Panc1 (cell line): ENCODE results near the gene ATOH8. TPM values are rescaled to one million over a fixed set of nuclear protein-coding genes. Genes with fewer than 3 reads are reported as not detected.

ENCODE experiments used
- ATAC-seq: fragments of 200-7000 bp; cut with Tn5 transposase; 2 replicates; pipeline ENCODE4 v1.9.1; 2020; ENCODE audit warnings: mild to moderate bottlenecking, moderate library complexity
- BruUV-seq: library from RNA; stranded (reverse); fragments of 400-500 nt; replicated peaks from 2 replicates; lab custom pipeline; 2021; lab: Mats Ljungman, UMichigan
- CTCF ChIA-PET: fragments of 300-600 bp; sonication (Branson Sonifier 250); formaldehyde crosslinking; loops from one replicate; lab custom pipeline; 2022; ENCODE audit warnings: antibody characterized with exemption; lab: Charles Lee
- POLR2A ChIA-PET: fragments of 300-600 bp; sonication (Branson Sonifier 250); formaldehyde crosslinking; loops from one replicate; lab custom pipeline; 2022; ENCODE audit warnings: antibody characterized with exemption; lab: Charles Lee
- DNase-seq: peaks from one replicate; pipeline ENCODE4 v3.0.0-alpha.2; 2010; ENCODE audit warnings: low read depth, low spot score
- H3K27ac ChIP-seq: 2 replicates; pipeline ENCODE4 v1.5.1; 2011; ENCODE audit warnings: mild to moderate bottlenecking, low read length, inconsistent platforms
- H3K27me3 ChIP-seq: fragments of 200-500 bp; sonication (Bioruptor generic); 2 replicates; pipeline ENCODE4 v1.6.0; 2014; ENCODE audit warnings: low read length, inconsistent platforms; ENCODE audit not compliant: control insufficient read depth, insufficient read depth
- H3K36me3 ChIP-seq: fragments of 200-500 bp; sonication (Bioruptor generic); 2 replicates; pipeline ENCODE4 v1.5.1; 2014; ENCODE audit warnings: inconsistent platforms, mild to moderate bottlenecking, low read length, moderate library complexity; ENCODE audit not compliant: control insufficient read depth, insufficient read depth
- H3K4me1 ChIP-seq: 2 replicates; pipeline ENCODE4 v1.5.1; 2011; ENCODE audit warnings: inconsistent platforms, mild to moderate bottlenecking, low read length, moderate library complexity; ENCODE audit not compliant: control insufficient read depth, insufficient read depth
- H3K4me3 ChIP-seq, 2 experiments: 2 replicates each; pipeline ENCODE4 v1.5.1; 2011 to 2012; ENCODE audit warnings: low read depth in 2 of 2, low read length in 2 of 2, mild to moderate bottlenecking in 2 of 2, inconsistent platforms in 1 of 2, moderate library complexity in 1 of 2
- H3K9me3 ChIP-seq: fragments of 200-500 bp; sonication (Bioruptor generic); 2 replicates; pipeline ENCODE4 v1.5.1; 2014; ENCODE audit warnings: low read depth, mild to moderate bottlenecking, inconsistent platforms, low read length, moderate library complexity; ENCODE audit not compliant: control insufficient read depth, insufficient read depth
- CTCF ChIP-seq: fragments of 450-650 bp; IDR thresholded peaks from 2 replicates; pipeline ENCODE4 v1.5.1; 2017; ENCODE audit warnings: mild to moderate bottlenecking
- POLR2AphosphoS5 ChIP-seq: IDR thresholded peaks from 2 replicates; pipeline ENCODE4 v1.6.1; 2012; ENCODE audit warnings: mild to moderate bottlenecking, low read depth, low read length, moderate library complexity
- REST ChIP-seq, 2 experiments: IDR thresholded peaks; 2 replicates each; pipeline ENCODE4 v1.6.1; 2011 to 2012; ENCODE audit warnings: low read depth in 2 of 2, control low read depth in 1 of 2, low read length in 1 of 2, mild to moderate bottlenecking in 1 of 2, moderate library complexity in 1 of 2; ENCODE audit not compliant: insufficient read depth in 1 of 2
- SIN3A ChIP-seq: IDR thresholded peaks from 2 replicates; pipeline ENCODE4 v1.6.1; 2012; ENCODE audit warnings: low read depth, mild to moderate bottlenecking, low read length, moderate library complexity, borderline replicate concordance; ENCODE audit not compliant: insufficient read depth
- TCF7L2 ChIP-seq: IDR thresholded peaks from 2 replicates; pipeline ENCODE4 v1.6.1; 2011; ENCODE audit warnings: mild to moderate bottlenecking, low read depth, low read length, inconsistent platforms
- in situ Hi-C: cut with HindIII; loops from 2 replicates; pipeline ENCODE4 v1.10.0; 2016; ENCODE audit warnings: low sequenced_read_pairs, low pct_unique_long_range_greater_than_20kb
- intact Hi-C: fragments of 100-400 bp; cut with micrococcal nuclease; formaldehyde crosslinking; loops from one replicate; pipeline ENCODE4 v1.10.0; 2022; ENCODE audit not compliant: unreplicated experiment
- total RNA-seq: library from RNA; stranded (reverse); gene quantifications from one replicate; pipeline ENCODE4 v1.2.1, GENCODE V29; 2021; ENCODE audit not compliant: unreplicated experiment

The ATOH8 gene
- total RNA-seq, 1 experiment from 2014 or later: 3.8 TPM

- in situ Hi-C loops: no loop called here
- no peak for DNase-seq
- intact Hi-C loops: no loop called here
- no peak for ATAC-seq
- TF ChIP-seq CTCF (no peak), REST (IDR thresholded peaks at IDR 0.05; ENCODE audit: insufficient read depth in 1 of 2, low read depth in 2 of 2, low read length in 1 of 2) (no peak), POLR2AphosphoS5 (no peak), TCF7L2 (no peak), SIN3A (no peak)
- CTCF ChIA-PET: interaction anchor here (0.6 kb wide), 1 partner anchor 41 kb away, joined by 6 read pairs; no protein-coding TSS in a partner anchor
- Histone ChIP-seq H3K27me3 (no peaks in the 10 kb centered on the region), H3K4me3 (no peak overlapping the region), H3K4me1 (peaks cover 50% of the 10 kb centered on the region), H3K27ac (peak overlapping the region; percentile 89), H3K36me3 (no peaks in the 10 kb centered on the region), H3K9me3 (no peaks in the 10 kb centered on the region)
- BruUV-seq: no TSS peak
- POLR2A ChIA-PET: no interaction called here
Observed at GRCh38 chr2:85774126-85774978, 20.6 kb downstream of the ATOH8 start.

GRCh38 chr2:85775406-85776381 lies 21.9 kb downstream of the ATOH8 start:
- Histone ChIP-seq H3K9me3 (no peaks in the 10 kb centered on the region), H3K4me1 (peaks cover 36% of the 10 kb centered on the region), H3K27ac (no peak overlapping the region), H3K27me3 (no peaks in the 10 kb centered on the region), H3K4me3 (no peak overlapping the region), H3K36me3 (no peaks in the 10 kb centered on the region)
- ATAC-seq: no peak
- intact Hi-C loops (no loop called here), in situ Hi-C loops (no loop called here)
- TF ChIP-seq SIN3A: no peak
- peak; percentile 90 for TF ChIP-seq TCF7L2
- no peak for TF ChIP-seq CTCF
- no peak for TF ChIP-seq REST (IDR thresholded peaks at IDR 0.05; ENCODE audit: insufficient read depth in 1 of 2, low read depth in 2 of 2, low read length in 1 of 2)
- ChIA-PET CTCF (no interaction called here), POLR2A (no interaction called here)
- no TSS peak for BruUV-seq
- no peak for DNase-seq
